ENCODE measurements around the gene KRT77.

GRCh38 chr12:52679875-52680274 is 23.4 kb downstream of the KRT77 start:
- TF ChIP-seq POLR2A (IDR thresholded peaks at IDR 0.05), result no peak
- no peak for TF ChIP-seq CTCF (IDR thresholded peaks at IDR 0.05)

Measured in vagina (tissue), 2 donors.